HG02798 (cell line): ENCODE measurements around the gene PRKCE.

ENCODE experiments used
- ATAC-seq: cut with Tn5 transposase; IDR thresholded peaks from one replicate; pipeline ENCODE4 v1.9.1; 2021; ENCODE audit warnings: mild to moderate bottlenecking; ENCODE audit not compliant: unreplicated experiment, poor library complexity

The PRKCE gene

GRCh38 chr2:46117994-46118393 lies 466.5 kb downstream of the PRKCE start:
- no peak for ATAC-seq

- no peak for ATAC-seq
Measured at GRCh38 chr2:46118656-46119371, 467.3 kb downstream of the PRKCE start.

GRCh38 chr2:46119453-46119852 lies 468.0 kb downstream of the PRKCE start:
- ATAC-seq: no peak

GRCh38 chr2:46120792-46121555 lies 469.5 kb downstream of the PRKCE start:
- no peak for ATAC-seq

GRCh38 chr2:46122318-46122976 lies 471.0 kb downstream of the PRKCE start:
- ATAC-seq: no peak

- no peak for ATAC-seq
Measured at GRCh38 chr2:46123013-46123412, 471.5 kb downstream of the PRKCE start.

- no peak for ATAC-seq
Measured at GRCh38 chr2:46125798-46126197, 474.3 kb downstream of the PRKCE start.

- ATAC-seq: no peak
Measured at GRCh38 chr2:46126571-46126970, 475.1 kb downstream of the PRKCE start.

- ATAC-seq: no peak
Measured at GRCh38 chr2:46127176-46127575, 475.7 kb downstream of the PRKCE start.

GRCh38 chr2:46130511-46130910 lies 479.0 kb downstream of the PRKCE start:
- no peak for ATAC-seq

GRCh38 chr2:46132996-46133395 lies 481.5 kb downstream of the PRKCE start:
- no peak for ATAC-seq

GRCh38 chr2:46134531-46135227 lies 483.2 kb downstream of the PRKCE start:
- no peak for ATAC-seq

GRCh38 chr2:46135228-46135855 lies 483.9 kb downstream of the PRKCE start:
- ATAC-seq: no peak

GRCh38 chr2:46135958-46136357 lies 484.5 kb downstream of the PRKCE start:
- no peak for ATAC-seq

GRCh38 chr2:46136481-46136880 lies 485.0 kb downstream of the PRKCE start:
- no peak for ATAC-seq

GRCh38 chr2:46136953-46137352 lies 485.5 kb downstream of the PRKCE start:
- no peak for ATAC-seq

GRCh38 chr2:46142546-46143428 lies 491.3 kb downstream of the PRKCE start:
- ATAC-seq: no peak

- ATAC-seq: no peak
Measured at GRCh38 chr2:46143429-46144132, 492.1 kb downstream of the PRKCE start.
